K562 (cell line): Measurements from ENCODE around the gene IRS2. TPM values are rescaled to one million over a fixed set of nuclear protein-coding genes. Genes with fewer than 3 reads are reported as not detected.

Source experiments
- COPS2 ChIP-seq: fragments of 450-650 bp; conservative IDR thresholded peaks from 2 replicates; pipeline ENCODE4 v1.6.1; 2016; ENCODE audit warnings: mild to moderate bottlenecking, moderate library complexity
- KDM1A ChIP-seq, 2 experiments: fragments of 450-650 bp; IDR thresholded peaks; 2 replicates each; pipeline ENCODE4 v1.6.1; 2016; ENCODE audit warnings: mild to moderate bottlenecking in 2 of 2
- ZC3H4 ChIP-seq: sonication (generic); formaldehyde crosslinking; IDR thresholded peaks from 2 replicates; pipeline ENCODE4 v1.9.0; 2021; ENCODE audit warnings: missing genetic modification reagents, borderline replicate concordance
- ZNF408 ChIP-seq: fragments of 250-450 bp; sonication (Bioruptor Pico); IDR thresholded peaks from 2 replicates; pipeline ENCODE4 v1.4.0; 2020; ENCODE audit warnings: low read depth, mild to moderate bottlenecking, moderate library complexity
- polyA plus RNA-seq, 8 experiments: library from polyadenylated mRNA; depleted of rRNA in 4 of 8; stranded (reverse) in 5 of 8; unstranded in 3 of 8; fragments of >200 nt; fragmentation: Nextera tagmentation in 2 of 8; fragmentation: Illumina TruSeq in 1 of 8; extraction: Ambion mirVana in 2 of 8; extraction: Trizol in 1 of 8; gene quantifications; 2 replicates each; pipeline versions ENCODE4 v1.2.1 to v1.2.3, GENCODE V29; 2011 to 2014; ENCODE audit warnings: inconsistent platforms in 1 of 8, missing spikeins in 1 of 8
- total RNA-seq, 7 experiments: library from RNA; depleted of rRNA in 6 of 7; stranded (reverse); fragments of >200 nt in 6 of 7; fragmentation: Illumina TruSeq in 2 of 7; extraction: Trizol in 2 of 7; gene quantifications; 2 replicates each; pipeline versions ENCODE4 v1.2.1 to v1.2.3, GENCODE V29; 2011 to 2021; ENCODE audit warnings: low replicate concordance in 1 of 7
- TF ChIP-seq, protein P1 (sequence below), 3 experiments: IDR thresholded peaks in 2 of 3; conservative IDR thresholded peaks in 1 of 3; 2 replicates each; pipeline ENCODE4 v1.5.1; 2011 to 2012; ENCODE audit warnings: low read length in 3 of 3, mild to moderate bottlenecking in 3 of 3, control low read depth in 2 of 3, improper control_type of control experiment in 1 of 3, inconsistent platforms in 1 of 3, low read depth in 1 of 3, mixed read lengths in 1 of 3, moderate library complexity in 1 of 3; ENCODE audit not compliant: insufficient read depth in 2 of 3
- TF ChIP-seq, protein P2 (sequence below): fragments of 450-650 bp; IDR thresholded peaks from 2 replicates; pipeline ENCODE4 v1.6.1; 2016

The IRS2 gene
- total and polyA plus RNA-seq, 9 of the 15 experiments (the other 6 are each of a cell fraction or from before 2014, with no cell fraction given), result 0.36 to 4.6 (median 0.63) TPM

DNA sequence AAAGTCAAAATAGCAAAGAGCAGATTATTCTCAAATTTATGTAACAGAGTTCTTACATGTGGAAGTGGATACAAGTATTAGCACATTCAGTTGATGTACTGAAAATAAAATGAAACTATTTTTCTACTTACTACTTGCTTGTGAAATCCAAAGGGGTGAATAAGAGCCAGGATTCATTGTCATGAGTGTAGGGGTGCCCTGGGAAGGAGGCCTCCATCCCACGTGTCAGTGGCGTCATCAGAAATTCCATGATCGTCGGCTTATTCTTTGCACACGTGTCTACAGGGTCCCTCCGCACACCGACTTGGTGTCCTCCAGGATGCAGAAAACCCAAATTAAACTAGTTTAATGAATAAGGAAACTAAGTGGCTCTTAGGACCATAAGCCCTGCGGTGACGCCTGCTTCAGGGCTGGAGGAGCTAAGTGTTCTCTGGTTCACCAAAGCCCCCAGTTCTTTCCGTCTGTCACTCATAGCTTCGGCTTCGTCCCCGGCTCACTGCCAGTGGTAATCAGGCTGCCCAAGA lies 55.5 kb downstream of the IRS2 start (continued):
- no peak for TF ChIP-seq ZC3H4
- TF ChIP-seq, protein P1, sequence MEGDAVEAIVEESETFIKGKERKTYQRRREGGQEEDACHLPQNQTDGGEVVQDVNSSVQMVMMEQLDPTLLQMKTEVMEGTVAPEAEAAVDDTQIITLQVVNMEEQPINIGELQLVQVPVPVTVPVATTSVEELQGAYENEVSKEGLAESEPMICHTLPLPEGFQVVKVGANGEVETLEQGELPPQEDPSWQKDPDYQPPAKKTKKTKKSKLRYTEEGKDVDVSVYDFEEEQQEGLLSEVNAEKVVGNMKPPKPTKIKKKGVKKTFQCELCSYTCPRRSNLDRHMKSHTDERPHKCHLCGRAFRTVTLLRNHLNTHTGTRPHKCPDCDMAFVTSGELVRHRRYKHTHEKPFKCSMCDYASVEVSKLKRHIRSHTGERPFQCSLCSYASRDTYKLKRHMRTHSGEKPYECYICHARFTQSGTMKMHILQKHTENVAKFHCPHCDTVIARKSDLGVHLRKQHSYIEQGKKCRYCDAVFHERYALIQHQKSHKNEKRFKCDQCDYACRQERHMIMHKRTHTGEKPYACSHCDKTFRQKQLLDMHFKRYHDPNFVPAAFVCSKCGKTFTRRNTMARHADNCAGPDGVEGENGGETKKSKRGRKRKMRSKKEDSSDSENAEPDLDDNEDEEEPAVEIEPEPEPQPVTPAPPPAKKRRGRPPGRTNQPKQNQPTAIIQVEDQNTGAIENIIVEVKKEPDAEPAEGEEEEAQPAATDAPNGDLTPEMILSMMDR (IDR thresholded peaks at IDR 0.05 in 2 of 3, conservative IDR thresholded peaks at IDR 0.05 in 1 of 3; ENCODE audit: insufficient read depth in 2 of 3, low read depth in 1 of 3, low read length in 3 of 3), result no peak
- no peak for TF ChIP-seq ZNF408 (CRISPR knock-in tag)
- TF ChIP-seq KDM1A (IDR thresholded peaks at IDR 0.05), result no peak
- TF ChIP-seq COPS2, result no peak
- TF ChIP-seq, protein P2, sequence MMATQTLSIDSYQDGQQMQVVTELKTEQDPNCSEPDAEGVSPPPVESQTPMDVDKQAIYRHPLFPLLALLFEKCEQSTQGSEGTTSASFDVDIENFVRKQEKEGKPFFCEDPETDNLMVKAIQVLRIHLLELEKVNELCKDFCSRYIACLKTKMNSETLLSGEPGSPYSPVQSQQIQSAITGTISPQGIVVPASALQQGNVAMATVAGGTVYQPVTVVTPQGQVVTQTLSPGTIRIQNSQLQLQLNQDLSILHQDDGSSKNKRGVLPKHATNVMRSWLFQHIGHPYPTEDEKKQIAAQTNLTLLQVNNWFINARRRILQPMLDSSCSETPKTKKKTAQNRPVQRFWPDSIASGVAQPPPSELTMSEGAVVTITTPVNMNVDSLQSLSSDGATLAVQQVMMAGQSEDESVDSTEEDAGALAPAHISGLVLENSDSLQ, result no peak
